Measurements from ENCODE around the gene GALK1.

GRCh38 chr17:75765981-75766380, 989 bp upstream of the GALK1 start:
- no peak for TF ChIP-seq EZH2 (IDR thresholded peaks at IDR 0.05; ENCODE audit: low read length)
- TF ChIP-seq, protein P1, sequence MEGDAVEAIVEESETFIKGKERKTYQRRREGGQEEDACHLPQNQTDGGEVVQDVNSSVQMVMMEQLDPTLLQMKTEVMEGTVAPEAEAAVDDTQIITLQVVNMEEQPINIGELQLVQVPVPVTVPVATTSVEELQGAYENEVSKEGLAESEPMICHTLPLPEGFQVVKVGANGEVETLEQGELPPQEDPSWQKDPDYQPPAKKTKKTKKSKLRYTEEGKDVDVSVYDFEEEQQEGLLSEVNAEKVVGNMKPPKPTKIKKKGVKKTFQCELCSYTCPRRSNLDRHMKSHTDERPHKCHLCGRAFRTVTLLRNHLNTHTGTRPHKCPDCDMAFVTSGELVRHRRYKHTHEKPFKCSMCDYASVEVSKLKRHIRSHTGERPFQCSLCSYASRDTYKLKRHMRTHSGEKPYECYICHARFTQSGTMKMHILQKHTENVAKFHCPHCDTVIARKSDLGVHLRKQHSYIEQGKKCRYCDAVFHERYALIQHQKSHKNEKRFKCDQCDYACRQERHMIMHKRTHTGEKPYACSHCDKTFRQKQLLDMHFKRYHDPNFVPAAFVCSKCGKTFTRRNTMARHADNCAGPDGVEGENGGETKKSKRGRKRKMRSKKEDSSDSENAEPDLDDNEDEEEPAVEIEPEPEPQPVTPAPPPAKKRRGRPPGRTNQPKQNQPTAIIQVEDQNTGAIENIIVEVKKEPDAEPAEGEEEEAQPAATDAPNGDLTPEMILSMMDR (optimal IDR thresholded peaks at IDR 0.05 in 1 of 3, IDR thresholded peaks at IDR 0.05 in 1 of 3, conservative IDR thresholded peaks at IDR 0.05 in 1 of 3; ENCODE audit: extremely low read depth in 1 of 3, insufficient read depth in 2 of 3, low read length in 3 of 3) = no peak
